IMR-90 (cell line): Measurements from ENCODE around the gene GCSAM. TPM values are rescaled to one million over a fixed set of nuclear protein-coding genes. Genes with fewer than 3 reads are reported as not detected.

Experiments
- ATAC-seq: fragments of 200-7000 bp; cut with Tn5 transposase; 2 replicates; pipeline ENCODE4 v1.9.1; 2020; ENCODE audit warnings: low read depth, mild to moderate bottlenecking, moderate library complexity
- BruUV-seq: library from RNA; stranded (reverse); fragments of 400-500 nt; replicated peaks from 2 replicates; lab custom pipeline; 2021; lab: Mats Ljungman, UMichigan
- CTCF ChIA-PET: fragments of 300-600 bp; formaldehyde crosslinking; extraction: SDS; loops from one replicate; lab custom pipeline; 2021; ENCODE audit warnings: antibody characterized with exemption; lab: Yijun Ruan, JAX
- POLR2A ChIA-PET: fragments of 300-600 bp; sonication (Branson Sonifier 250); formaldehyde crosslinking; loops from one replicate; lab custom pipeline; 2022; ENCODE audit warnings: antibody characterized with exemption; ENCODE audit not compliant: unreplicated experiment; lab: Charles Lee
- DNase-seq: peaks from one replicate; pipeline ENCODE4 v3.0.0; 2013
- H2AFZ ChIP-seq: replicated peaks from 2 replicates; pipeline ENCODE3; 2013; ENCODE audit warnings: low read length, mild to moderate bottlenecking; ENCODE audit not compliant: poor library complexity
- H2AK5ac ChIP-seq: 2 replicates; pipeline ENCODE4 v1.6.1; 2013; ENCODE audit warnings: low read depth, low read length, inconsistent platforms
- H2AK9ac ChIP-seq: replicated peaks from 2 replicates; pipeline ENCODE3; 2013; ENCODE audit warnings: mild to moderate bottlenecking, low read depth, low read length, moderate library complexity; ENCODE audit not compliant: poor library complexity
- H2BK120ac ChIP-seq: 2 replicates; pipeline ENCODE4 v1.6.1; 2013; ENCODE audit warnings: low read depth, low read length, inconsistent platforms
- H2BK15ac ChIP-seq: 3 replicates; pipeline ENCODE4 v1.6.1; 2013; ENCODE audit warnings: low read depth, low read length, inconsistent platforms
- H2BK20ac ChIP-seq: 2 replicates; pipeline ENCODE4 v1.6.1; 2013; ENCODE audit warnings: low read depth, mild to moderate bottlenecking, inconsistent platforms, low read length, moderate library complexity
- H2BK5ac ChIP-seq: 2 replicates; pipeline ENCODE4 v1.6.1; 2013; ENCODE audit warnings: mild to moderate bottlenecking, low read depth, low read length, inconsistent platforms; ENCODE audit not compliant: poor library complexity, severe bottlenecking
- H3K14ac ChIP-seq: replicated peaks from 2 replicates; pipeline ENCODE4 v1.6.1; 2013; ENCODE audit warnings: low read depth, low read length, inconsistent platforms
- H3K18ac ChIP-seq: 2 replicates; pipeline ENCODE4 v1.6.1; 2013; ENCODE audit warnings: low read depth, low read length, control low read depth
- H3K23ac ChIP-seq: 2 replicates; pipeline ENCODE4 v1.6.1; 2013; ENCODE audit warnings: low read depth, low read length, inconsistent platforms
- H3K27ac ChIP-seq: 2 replicates; pipeline ENCODE4 v1.5.1; 2013; ENCODE audit warnings: mild to moderate bottlenecking, control low read depth, low read length; ENCODE audit not compliant: insufficient read depth
- H3K27me3 ChIP-seq: 2 replicates; pipeline ENCODE4 v1.6.1; 2013; ENCODE audit warnings: low read length; ENCODE audit not compliant: control insufficient read depth, insufficient read depth
- H3K36me3 ChIP-seq: 2 replicates; pipeline ENCODE4 v1.6.1; 2013; ENCODE audit warnings: low read length, mixed read lengths; ENCODE audit not compliant: control insufficient read depth, insufficient read depth
- H3K4ac ChIP-seq: 2 replicates; pipeline ENCODE4 v1.6.1; 2013; ENCODE audit warnings: low read depth, low read length, inconsistent platforms
- H3K4me1 ChIP-seq: 2 replicates; pipeline ENCODE4 v1.6.1; 2013; ENCODE audit warnings: low read length, mixed read lengths; ENCODE audit not compliant: control insufficient read depth, insufficient read depth
- H3K4me2 ChIP-seq: 2 replicates; pipeline ENCODE4 v1.6.1; 2013; ENCODE audit warnings: low read depth, mild to moderate bottlenecking, control low read depth, low read length, moderate library complexity
- H3K4me3 ChIP-seq: 2 replicates; pipeline ENCODE4 v1.5.1; 2013; ENCODE audit warnings: low read depth, mild to moderate bottlenecking, control low read depth, low read length, moderate library complexity; ENCODE audit not compliant: insufficient read depth
- H3K56ac ChIP-seq: 2 replicates; pipeline ENCODE4 v1.6.1; 2013; ENCODE audit warnings: low read length, inconsistent platforms; ENCODE audit not compliant: insufficient read depth; ENCODE audit errors: extremely low read depth
- H3K79me1 ChIP-seq, 2 experiments: 2 replicates each; pipeline ENCODE4 v1.6.1; 2013; ENCODE audit warnings: low read length in 2 of 2, inconsistent platforms in 1 of 2, low read depth in 1 of 2
- H3K9ac ChIP-seq: 2 replicates; pipeline ENCODE4 v1.6.1; 2013; ENCODE audit warnings: low read depth, low read length, control low read depth
- H3K9me1 ChIP-seq: 2 replicates; pipeline ENCODE4 v1.6.1; 2013; ENCODE audit warnings: low read length, inconsistent platforms; ENCODE audit not compliant: insufficient read depth
- H3K9me3 ChIP-seq: 2 replicates; pipeline ENCODE4 v1.6.1; 2013; ENCODE audit warnings: low read length; ENCODE audit not compliant: control insufficient read depth, insufficient read depth
- H4K20me1 ChIP-seq: 2 replicates; pipeline ENCODE4 v1.6.1; 2013; ENCODE audit warnings: low read length, inconsistent platforms; ENCODE audit not compliant: insufficient read depth
- H4K5ac ChIP-seq: 2 replicates; pipeline ENCODE4 v1.6.1; 2013; ENCODE audit warnings: mild to moderate bottlenecking, low read depth, low read length, control low read depth
- H4K8ac ChIP-seq, 2 experiments: 2 replicates each; pipeline ENCODE4 v1.6.1; 2013; ENCODE audit warnings: low read depth in 2 of 2, low read length in 2 of 2, control low read depth in 1 of 2, inconsistent platforms in 1 of 2
- H4K91ac ChIP-seq: 2 replicates; pipeline ENCODE4 v1.6.1; 2013; ENCODE audit warnings: low read depth, low read length, inconsistent platforms; ENCODE audit not compliant: insufficient read depth
- BHLHE40 ChIP-seq: fragments of 150-350 bp; IDR thresholded peaks from 2 replicates; pipeline ENCODE4 v1.6.1; 2016; ENCODE audit warnings: mild to moderate bottlenecking, low read depth, low read length
- CEBPB ChIP-seq: IDR thresholded peaks from 2 replicates; pipeline ENCODE4 v1.6.1; 2012; ENCODE audit warnings: low read depth, low read length, improper control_type of control experiment
- FOS ChIP-seq: fragments of 150-350 bp; IDR thresholded peaks from 2 replicates; pipeline ENCODE4 v1.6.1; 2016; ENCODE audit warnings: low read depth, low read length
- NFE2L2 ChIP-seq: fragments of 150-350 bp; IDR thresholded peaks from 2 replicates; pipeline ENCODE4 v1.6.1; 2016; ENCODE audit warnings: low read depth, mild to moderate bottlenecking, low read length
- RAD21 ChIP-seq: IDR thresholded peaks from 2 replicates; pipeline ENCODE4 v1.6.1; 2012; ENCODE audit warnings: low read length, improper control_type of control experiment
- RCOR1 ChIP-seq: IDR thresholded peaks from 2 replicates; pipeline ENCODE4 v1.6.1; 2012; ENCODE audit warnings: mild to moderate bottlenecking, low read length, improper control_type of control experiment; ENCODE audit not compliant: insufficient replicate concordance
- RFX5 ChIP-seq: IDR thresholded peaks from 2 replicates; pipeline ENCODE4 v1.8.0; 2012; ENCODE audit warnings: low read depth, mild to moderate bottlenecking, low read length, moderate library complexity
- WGBS, 2 experiments: methylation state at CpG; one replicate each; pipeline versions ENCODE4 v1.1.5 to v1.1.7; 2013; ENCODE audit warnings: missing lambda C conversion rate in 2 of 2; ENCODE audit not compliant: insufficient read length in 1 of 2; ENCODE audit errors: extremely low coverage in 2 of 2; 5-methylcytosine and 5-hydroxymethylcytosine counted together
- dilution Hi-C: fragments of 300-500 bp; cut with HindIII; formaldehyde crosslinking; loops from one replicate; pipeline ENCODE4 v1.14.3; 2018; ENCODE audit warnings: low sequenced_read_pairs; ENCODE audit not compliant: unreplicated experiment
- in situ Hi-C: fragments of 300-500 bp; cut with MboI; formaldehyde crosslinking; loops from 3 replicates; pipeline ENCODE4 v1.14.3; 2019; ENCODE audit warnings: low sequenced_read_pairs, inconsistent platforms, mixed read lengths
- intact Hi-C: fragments of 100-400 bp; cut with micrococcal nuclease; formaldehyde crosslinking; loops from 2 replicates; pipeline ENCODE4 v1.10.0; 2022
- polyA plus RNA-seq, 3 experiments: library from polyadenylated mRNA; depleted of rRNA; stranded (reverse); fragments of >200 nt; gene quantifications; 2 replicates each; pipeline ENCODE4 v1.2.3, GENCODE V29; 2012; ENCODE audit warnings: low replicate concordance in 1 of 3
- total RNA-seq: library from RNA; depleted of rRNA; stranded (reverse); fragments of >200 nt; gene quantifications from 2 replicates; pipeline ENCODE4 v1.2.3, GENCODE V29; 2012

The GCSAM gene
- total and polyA plus RNA-seq, 2 of the 4 experiments (the other 2 are of a cell fraction): not detected

DNA sequence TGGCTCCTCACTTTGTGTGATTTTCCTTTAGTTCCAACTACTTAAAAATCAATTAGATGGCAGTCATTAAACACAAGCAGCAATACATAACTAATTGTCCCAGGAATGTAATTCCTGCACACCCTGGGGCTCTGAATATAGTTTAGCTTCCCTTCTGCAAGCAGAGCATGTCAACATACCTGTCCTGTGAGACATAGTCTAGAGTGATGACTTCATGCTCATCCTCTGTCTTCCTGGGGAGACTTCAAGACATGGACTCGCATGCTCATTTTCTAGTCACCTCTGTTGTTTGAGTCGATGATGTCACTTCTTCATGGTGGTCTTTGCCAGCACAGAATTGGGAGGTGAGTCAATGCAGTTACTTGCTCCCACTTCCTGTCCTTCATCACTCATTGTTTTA is 31.1 kb downstream of the GCSAM start:
- intact Hi-C loops (no loop called here), dilution Hi-C loops (no loop called here), in situ Hi-C loops (no loop called here)
- Histone ChIP-seq H2BK120ac (peak overlapping the region; percentile 20; the same call in 1 of the 2 replicates), H3K79me1 (peaks cover 12 to 56% of the 10 kb centered on the region in 2 experiments), H3K4ac (0 out of 2 replicates have a peak overlapping the region, but pooled peaks have one; percentile 22), H3K36me3 (peaks cover 3% of the 10 kb centered on the region; the same call in 1 of the 2 replicates), H2BK20ac (no peak overlapping the region), H3K4me2 (no peak overlapping the region), H2AK5ac (no peak overlapping the region), H4K91ac (no peak overlapping the region), H3K14ac (no peak overlapping the region), H3K27ac (no peak overlapping the region; the same call in 1 of the 2 replicates), H4K5ac (no peak overlapping the region), H2AK9ac (no peak overlapping the region), H2BK15ac (no peak overlapping the region; the same call in 2 of the 3 replicates), H3K27me3 (no peaks in the 10 kb centered on the region), H3K9me1 (peaks cover 15% of the 10 kb centered on the region), H3K9me3 (no peaks in the 10 kb centered on the region), H4K20me1 (no peaks in the 10 kb centered on the region), H2AFZ (peak overlapping the region; percentile 9), H3K9ac (no peak overlapping the region), H3K4me1 (peaks cover 4% of the 10 kb centered on the region), H3K23ac (no peak overlapping the region), H4K8ac (no peak overlapping the region), H3K18ac (no peak overlapping the region), H3K4me3 (no peak overlapping the region), H3K56ac (no peak overlapping the region), H2BK5ac (peak overlapping the region; percentile 71)
- BruUV-seq: no TSS peak
- POLR2A ChIA-PET: no interaction called here
- peak; percentile 97 for DNase-seq
- TF ChIP-seq CEBPB: peak; percentile 60
- no peak for TF ChIP-seq NFE2L2
- TF ChIP-seq FOS: peak; percentile 67
- 0 out of 2 replicates have a peak, but pooled peaks have one; percentile 8 for TF ChIP-seq RAD21
- TF ChIP-seq BHLHE40: 0 out of 2 replicates have a peak, but pooled peaks have one; percentile 24
- TF ChIP-seq RCOR1: no peak
- TF ChIP-seq RFX5: no peak
- peak; percentile 65 for ATAC-seq
- WGBS, 2 experiments: no CpG with 5 or more reads among the region's 2 CpGs
- CTCF ChIA-PET: no interaction called here
